CD4-positive, alpha-beta T cell treated with Interleukin-15 for 4 hours (primary cell): ENCODE data around the gene CD320.
"Not testable (repeated sequence)": the region's sequence is repeated elsewhere in the genome, so short reads cannot be mapped to it uniquely, and the experiment has no call there.

ENCODE experiments used
- DNase-seq: peaks from one replicate; pipeline ENCODE4 v3.0.0-alpha.2; 2020; ENCODE audit warnings: low spot score

Gene CD320

GRCh38 chr19:8308891-8309291 is 733 bp upstream of the CD320 start:
- no peak for DNase-seq

GRCh38 chr19:8307400-8307964 is 676 bp downstream of the CD320 start:
- no peak for DNase-seq

GRCh38 chr19:8306235-8307054 is 1.7 kb downstream of the CD320 start:
- DNase-seq, result no peak

GRCh38 chr19:8305798-8306197 is 2.4 kb downstream of the CD320 start:
- no peak for DNase-seq

- no peak for DNase-seq
Measured at GRCh38 chr19:8304841-8305621, 3.1 kb downstream of the CD320 start.

- DNase-seq, result no peak
Measured at GRCh38 chr19:8302734-8303133, 5.4 kb downstream of the CD320 start.

GRCh38 chr19:8302357-8302691 is 5.8 kb downstream of the CD320 start:
- DNase-seq, result no peak

- DNase-seq, result not testable (repeated sequence)
Measured at GRCh38 chr19:8291337-8291736, 16.8 kb downstream of the CD320 start.

- not testable (repeated sequence) for DNase-seq
Measured at GRCh38 chr19:8276508-8276907, 31.6 kb downstream of the CD320 start.

GRCh38 chr19:8269724-8270123 is 38.4 kb downstream of the CD320 start:
- no peak for DNase-seq

- no peak for DNase-seq
Measured at GRCh38 chr19:8265872-8266271, 42.3 kb downstream of the CD320 start.

- not testable (repeated sequence) for DNase-seq
Measured at GRCh38 chr19:8264248-8264647, 43.9 kb downstream of the CD320 start.

GRCh38 chr19:8262431-8262830 is 45.7 kb downstream of the CD320 start:
- DNase-seq, result no peak

- no peak for DNase-seq
Measured at GRCh38 chr19:8261881-8262280, 46.3 kb downstream of the CD320 start.

- no peak for DNase-seq
Measured at GRCh38 chr19:8261347-8261746, 46.8 kb downstream of the CD320 start.

GRCh38 chr19:8259922-8260247 is 48.3 kb downstream of the CD320 start:
- DNase-seq, result no peak

GRCh38 chr19:8259142-8259921 is 48.8 kb downstream of the CD320 start:
- no peak for DNase-seq

- DNase-seq, result no peak
Measured at GRCh38 chr19:8257052-8257443, 51.1 kb downstream of the CD320 start.

GRCh38 chr19:8256276-8257051 is 51.7 kb downstream of the CD320 start:
- no peak for DNase-seq

- DNase-seq, result no peak
Measured at GRCh38 chr19:8255426-8256125, 52.6 kb downstream of the CD320 start.
